DMS79 (cell line): Measurements from ENCODE around the gene CD82.
"Not testable (repeated sequence)": the region's sequence is repeated elsewhere in the genome, so short reads cannot be mapped to it uniquely, and the experiment has no call there.

Experiments used
- DNase-seq: peaks from one replicate; lab custom pipeline; 2025; lab: John Stamatoyannopoulos, UW

The CD82 gene

DNA sequence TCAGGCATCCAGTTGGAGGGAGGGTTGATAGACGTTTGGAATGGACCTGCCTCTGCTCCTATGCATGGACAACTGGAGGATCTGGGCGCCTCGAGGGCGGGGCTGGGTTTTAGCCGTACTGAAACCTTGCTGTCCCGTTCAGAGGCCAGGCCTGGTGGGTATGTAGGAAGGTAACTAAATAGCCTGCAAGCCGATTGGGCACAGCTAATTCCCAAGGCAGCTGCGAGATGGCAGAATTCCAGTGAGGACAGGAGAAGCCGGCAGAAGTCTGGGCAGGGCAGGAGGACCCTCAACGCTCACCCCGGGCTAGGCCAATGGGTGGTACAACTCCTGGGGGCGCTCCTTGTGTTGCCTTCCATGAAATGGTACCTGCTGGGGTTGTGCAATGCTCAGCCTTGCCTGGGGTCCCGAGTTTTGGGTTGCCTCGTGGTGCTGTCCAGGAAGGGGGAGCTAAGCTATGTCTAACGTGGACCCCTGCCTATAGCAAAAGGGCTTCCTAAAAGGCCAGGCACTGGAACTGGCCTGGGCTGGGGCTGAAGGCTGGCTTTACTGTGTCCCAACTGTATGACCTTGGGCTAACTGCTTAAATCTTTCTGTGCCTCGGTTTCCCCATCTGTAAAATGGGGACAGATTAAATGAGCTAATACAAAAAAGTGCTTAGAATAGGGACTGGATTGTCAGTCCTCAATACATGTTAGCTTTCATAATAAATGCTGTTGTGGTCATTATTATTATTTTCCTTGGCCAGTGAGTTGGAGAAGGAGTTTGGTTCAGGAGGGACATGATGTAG, 30.1 kb upstream of the CD82 start:
- no peak for DNase-seq

- no peak for DNase-seq
Observed at GRCh38 chr11:44536788-44537516, 28.5 kb upstream of the CD82 start.

GRCh38 chr11:44537679-44538078, 27.8 kb upstream of the CD82 start:
- no peak for DNase-seq

DNA sequence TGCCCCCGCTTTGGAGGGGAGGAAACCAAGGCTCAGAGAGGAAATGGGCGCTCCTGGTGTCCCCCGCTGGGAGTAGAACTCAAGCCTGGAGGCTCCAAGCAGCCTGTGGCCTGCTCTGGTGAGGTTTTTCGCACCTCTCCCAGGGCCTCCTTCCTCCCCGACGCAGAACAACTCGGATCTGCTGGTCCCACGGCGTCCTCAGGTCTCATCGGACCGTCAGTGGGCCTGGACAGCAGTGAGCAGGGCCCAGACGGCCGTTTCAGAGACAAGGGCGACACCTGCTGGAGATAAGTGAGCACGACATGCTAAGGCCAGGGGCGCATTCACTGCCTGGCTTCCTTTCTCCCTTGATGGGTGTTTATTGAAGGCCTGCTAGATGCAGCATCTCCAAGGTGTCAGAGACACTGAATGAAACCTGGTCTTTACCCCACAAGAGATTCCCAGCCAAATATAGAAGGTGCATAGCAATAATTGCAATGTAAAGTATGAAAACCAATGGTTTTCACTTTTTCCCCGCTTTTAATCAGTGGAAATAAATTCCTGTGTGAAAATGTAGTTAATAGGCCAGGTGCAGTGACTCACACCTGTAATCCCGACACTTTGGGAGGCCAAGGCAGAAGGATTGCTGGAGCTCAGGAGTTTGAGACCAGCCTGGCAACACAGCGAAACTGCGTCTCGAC, 26.9 kb upstream of the CD82 start:
- DNase-seq: peak; percentile 42

DNA sequence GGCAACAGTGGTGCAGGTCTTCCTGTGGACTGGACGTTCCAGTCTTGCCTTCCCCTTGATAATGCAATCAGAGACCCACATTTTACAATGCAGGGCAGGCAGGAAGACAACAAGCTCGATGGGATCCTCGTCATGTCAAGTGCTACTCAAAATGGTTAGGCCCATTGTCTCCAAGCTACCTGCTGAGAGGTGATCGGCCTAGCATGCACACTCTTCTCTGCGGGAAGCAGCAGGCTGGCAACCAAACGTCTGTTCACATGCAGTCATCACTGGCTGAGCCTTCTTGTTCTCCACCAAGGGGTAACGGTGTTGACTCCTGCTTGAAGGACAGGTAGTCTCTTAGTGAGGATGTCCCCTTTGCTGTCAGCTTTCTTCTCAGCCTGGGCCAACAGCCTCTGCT, 25.5 kb upstream of the CD82 start:
- peak; percentile 73 for DNase-seq

- no peak for DNase-seq
Observed at GRCh38 chr11:44540667-44541066, 24.8 kb upstream of the CD82 start.

DNA sequence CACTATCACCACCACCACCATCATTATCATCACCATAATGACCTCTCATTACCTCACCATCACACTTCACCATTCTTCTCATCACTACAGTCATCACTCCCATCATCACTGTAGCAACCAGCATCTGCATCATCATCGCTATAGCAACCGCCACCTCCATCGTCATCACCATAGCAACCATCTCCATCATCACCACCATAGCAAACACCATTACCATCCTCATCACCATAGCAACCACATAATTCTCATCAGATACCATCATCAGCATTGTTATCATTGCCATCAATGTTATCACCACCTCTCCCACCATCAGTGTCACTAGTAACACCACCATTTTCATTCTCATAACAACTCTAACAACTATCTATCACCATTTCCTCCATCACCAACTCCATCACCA, 23.1 kb upstream of the CD82 start:
- no peak for DNase-seq

GRCh38 chr11:44546984-44547383, 18.5 kb upstream of the CD82 start:
- DNase-seq: not testable (repeated sequence)

- DNase-seq: not testable (repeated sequence)
Observed at GRCh38 chr11:44547534-44547933, 17.9 kb upstream of the CD82 start.

DNA sequence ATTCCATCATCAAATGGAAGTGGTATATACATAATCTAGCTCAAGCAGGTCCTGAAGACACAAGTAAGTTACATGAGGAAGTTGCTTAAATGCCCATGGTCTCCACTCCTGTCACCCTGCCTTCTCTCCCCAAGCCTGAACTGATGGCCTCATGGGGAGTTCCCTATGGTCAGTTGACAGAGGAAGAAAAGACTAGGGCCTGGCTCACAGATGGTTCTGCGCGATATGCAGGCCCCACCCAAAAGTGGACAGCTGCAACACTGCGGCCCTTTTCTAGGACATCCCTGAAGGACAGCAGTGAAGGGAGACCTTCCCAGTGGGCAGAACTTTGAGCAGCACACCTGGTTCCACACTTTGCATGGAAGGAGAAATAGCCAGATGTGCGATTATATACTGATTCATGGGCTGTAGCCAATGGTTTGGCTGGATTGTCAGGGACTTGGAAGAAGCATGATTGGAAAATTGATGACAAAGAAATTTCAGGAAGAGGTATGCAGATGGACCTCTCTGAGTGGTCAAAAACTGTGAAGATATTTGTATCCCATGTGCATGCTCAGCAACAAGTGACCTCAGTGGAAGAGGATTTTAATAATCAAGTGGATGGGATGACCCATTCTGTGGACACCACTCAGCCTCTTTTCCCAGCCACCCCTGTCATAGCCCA, 17.3 kb upstream of the CD82 start:
- DNase-seq: no peak

- DNase-seq: not testable (repeated sequence)
Observed at GRCh38 chr11:44548961-44549749, 16.3 kb upstream of the CD82 start.

GRCh38 chr11:44550123-44550522, 15.3 kb upstream of the CD82 start:
- no peak for DNase-seq

DNA sequence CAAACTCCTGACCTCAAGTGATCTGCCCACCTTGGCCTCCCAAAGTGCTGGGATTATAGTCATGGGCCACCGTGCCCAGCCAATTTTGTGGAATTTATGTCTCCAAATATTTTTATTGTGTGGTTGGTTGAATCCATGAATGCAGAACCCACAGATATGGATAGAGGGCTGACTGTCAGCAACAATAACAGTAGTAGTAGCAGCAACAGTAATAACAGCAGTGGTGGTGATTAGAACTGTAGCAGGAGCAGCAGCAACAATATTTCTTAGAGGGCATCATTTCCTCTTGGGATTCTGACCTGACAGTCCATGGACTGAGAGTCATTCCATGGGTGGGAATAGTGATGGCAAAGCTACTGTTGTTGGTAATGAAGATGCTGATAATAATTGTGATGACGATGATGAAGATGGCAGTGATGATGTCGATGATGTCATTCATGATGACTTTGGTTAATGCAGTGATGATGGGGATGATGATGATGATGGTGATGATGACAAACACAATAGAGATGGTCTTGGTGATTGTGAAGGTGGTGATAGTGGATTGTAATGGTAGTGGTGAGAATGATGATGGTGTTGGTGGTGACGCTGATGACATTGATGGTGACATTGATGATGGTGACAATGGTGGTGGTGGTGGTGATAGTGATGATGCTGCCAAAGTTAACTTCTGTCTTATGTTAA, 13.9 kb upstream of the CD82 start:
- DNase-seq: no peak

DNA sequence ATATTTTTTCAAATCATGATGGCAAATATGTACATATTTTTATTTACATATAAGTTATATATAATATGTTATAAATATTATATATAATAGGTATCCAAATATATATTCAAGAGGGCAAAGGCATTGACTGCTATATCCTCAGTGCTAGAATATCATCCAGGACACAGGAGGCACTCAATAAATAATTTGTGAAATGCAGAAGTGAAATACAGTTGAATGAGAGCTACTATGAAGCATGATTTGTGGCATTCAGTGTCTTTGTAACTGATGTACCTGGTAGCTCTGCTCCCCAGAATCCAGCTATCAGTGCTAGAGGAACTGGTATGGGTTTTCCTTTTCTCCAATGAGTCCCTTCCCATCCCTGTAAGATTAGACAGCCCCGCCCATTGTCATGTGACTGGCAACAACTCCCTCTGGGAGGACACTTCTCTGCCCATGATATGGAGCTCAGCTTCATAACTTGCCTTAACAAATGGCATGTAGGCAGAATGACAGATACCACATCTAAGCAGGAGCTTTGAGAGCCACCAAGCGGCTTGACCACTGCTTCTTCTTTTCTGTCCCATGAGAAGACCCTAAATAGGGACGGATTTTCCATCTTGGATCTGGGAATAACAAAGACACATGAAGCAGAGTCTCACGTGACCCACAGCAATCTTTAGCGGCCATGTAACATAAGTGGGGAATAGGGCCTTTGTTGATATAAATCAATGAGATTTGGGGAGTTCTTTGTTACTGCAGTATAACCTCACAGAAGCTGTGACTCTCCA, 10.2 kb upstream of the CD82 start:
- no peak for DNase-seq

- DNase-seq: peak; percentile 22
Observed at GRCh38 chr11:44556735-44557409, 8.6 kb upstream of the CD82 start.

DNA sequence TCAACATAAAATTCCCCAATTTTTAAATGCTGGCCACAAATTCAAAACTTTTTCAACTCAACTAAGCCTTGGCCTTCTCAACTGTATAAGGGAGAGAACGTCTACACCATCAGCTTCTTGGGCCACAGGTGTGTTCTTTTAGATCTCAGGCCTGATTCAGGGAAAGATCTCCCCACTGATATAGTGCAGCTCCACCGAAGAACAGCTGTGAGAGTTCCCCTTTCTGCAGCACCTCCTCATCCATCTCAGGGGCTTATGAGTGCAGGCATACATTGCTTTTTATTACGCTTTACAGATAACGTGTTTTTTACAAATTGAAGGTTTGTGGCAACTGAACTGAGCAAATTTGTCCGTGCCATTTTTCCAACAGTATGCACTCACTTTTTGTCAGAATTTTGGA, 8.0 kb upstream of the CD82 start:
- no peak for DNase-seq

DNA sequence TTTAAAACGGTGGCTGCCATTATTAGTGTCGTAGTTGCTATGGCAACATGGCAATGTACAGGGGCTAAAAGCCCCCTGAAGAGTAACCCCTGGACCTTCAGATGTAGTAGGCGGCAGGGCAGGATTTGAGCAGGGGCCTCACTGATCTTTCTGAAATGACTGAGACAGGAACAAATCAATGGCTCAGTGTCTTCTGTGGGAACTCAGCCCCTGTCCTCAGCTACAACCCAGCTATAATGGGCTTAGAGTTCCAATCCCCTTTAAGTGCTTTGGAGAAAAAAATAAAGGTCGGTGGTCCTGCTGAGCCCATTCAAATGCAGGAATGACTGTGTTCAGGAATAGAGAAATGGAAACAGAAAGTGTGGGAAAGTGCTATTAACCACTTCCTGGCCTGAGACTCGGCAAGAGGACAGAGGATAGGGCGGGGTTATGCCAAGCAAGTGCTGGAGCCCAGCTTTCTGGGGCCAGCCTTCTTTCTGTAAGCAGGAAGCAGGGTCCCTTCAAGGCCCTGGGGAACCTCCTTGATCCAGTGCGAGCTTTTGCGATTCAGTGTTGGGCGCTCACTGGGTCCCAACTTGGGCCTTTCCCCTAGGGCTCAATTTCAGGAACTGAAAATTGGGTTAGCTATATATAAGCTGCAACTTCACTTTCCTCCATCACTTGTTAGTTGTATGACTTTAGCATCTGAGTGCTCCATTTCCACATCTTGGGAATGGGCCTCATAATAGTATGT, 6.1 kb upstream of the CD82 start:
- DNase-seq: no peak

DNA sequence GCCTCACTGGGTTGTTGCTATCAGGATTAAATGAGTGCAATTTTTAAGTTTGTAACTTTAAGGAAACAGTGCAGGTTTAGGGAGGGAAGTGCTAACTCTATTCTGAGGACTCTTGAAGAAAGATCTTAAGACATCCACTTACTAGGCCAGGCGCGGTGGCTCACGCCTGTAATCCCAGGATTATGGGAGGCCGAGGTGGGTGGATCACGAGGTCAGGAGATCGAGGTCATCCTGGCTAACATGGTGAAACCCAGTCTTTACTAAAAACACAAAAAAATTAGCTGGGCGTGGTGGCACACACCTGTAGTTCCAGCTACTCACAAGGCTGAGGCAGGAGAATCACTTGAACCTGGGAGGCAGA, 5.5 kb upstream of the CD82 start:
- DNase-seq: not testable (repeated sequence)

GRCh38 chr11:44561275-44561805, 4.1 kb upstream of the CD82 start:
- peak; percentile 20 for DNase-seq
